ENCODE results near the gene LRRC8D. TPM values are rescaled to one million over a fixed set of nuclear protein-coding genes. Genes with fewer than 3 reads are reported as not detected.
"Not testable (repeated sequence)": the region's sequence is repeated elsewhere in the genome, so short reads cannot be mapped to it uniquely, and the experiment has no call there.

The LRRC8D gene
- total RNA-seq, 1 donor from 2014 or later = 36.0 TPM

- DNase-seq = no peak
- Mint-ChIP-seq H3K9me3 (no peaks in the 10 kb centered on the region), H3K4me3 (no peak overlapping the region), H3K27me3 (no peaks in the 10 kb centered on the region), H3K4me1 (no peaks in the 10 kb centered on the region), H3K27ac (no peak overlapping the region), H3K36me3 (ENCODE audit: low read depth) (no peaks in the 10 kb centered on the region)
- no peak for ATAC-seq (ENCODE audit: low read depth)
- intact Hi-C loops (cut with micrococcal nuclease) = no loop called here
- POLR2A ChIA-PET = no interaction called here
- CTCF ChIA-PET = no interaction called here
- no peak for TF ChIP-seq CTCF (IDR thresholded peaks at IDR 0.05)
Observed at GRCh38 chr1:89794406-89794805, 26.4 kb upstream of the LRRC8D start.

GRCh38 chr1:89795571-89795970, 25.3 kb upstream of the LRRC8D start:
- H3K36me3 Mint-ChIP-seq (ENCODE audit: low read depth); H3K9me3 Mint-ChIP-seq; intact Hi-C loops (cut with micrococcal nuclease); CTCF ChIA-PET; ATAC-seq (ENCODE audit: low read depth); H3K4me1 Mint-ChIP-seq; H3K27me3 Mint-ChIP-seq; POLR2A ChIA-PET; H3K27ac Mint-ChIP-seq; DNase-seq; H3K4me3 Mint-ChIP-seq: not testable (repeated sequence)

- POLR2A ChIA-PET; CTCF ChIA-PET; intact Hi-C loops (cut with micrococcal nuclease); H3K4me1 Mint-ChIP-seq; DNase-seq; H3K27me3 Mint-ChIP-seq; H3K27ac Mint-ChIP-seq; H3K4me3 Mint-ChIP-seq; ATAC-seq (ENCODE audit: low read depth); H3K36me3 Mint-ChIP-seq (ENCODE audit: low read depth); H3K9me3 Mint-ChIP-seq: not testable (repeated sequence)
Observed at GRCh38 chr1:89797876-89798275, 23.0 kb upstream of the LRRC8D start.

GRCh38 chr1:89799495-89799894, 21.3 kb upstream of the LRRC8D start:
- ChIA-PET POLR2A (no interaction called here), CTCF (interaction anchor here (1.0 kb wide), 1 partner anchor 189 kb away, joined by 5 read pairs; no protein-coding TSS in a partner anchor)
- intact Hi-C loops (cut with micrococcal nuclease) = no loop called here
- Mint-ChIP-seq H3K9me3 (no peaks in the 10 kb centered on the region), H3K27me3 (no peaks in the 10 kb centered on the region), H3K4me3 (no peak overlapping the region), H3K4me1 (no peaks in the 10 kb centered on the region), H3K27ac (no peak overlapping the region), H3K36me3 (ENCODE audit: low read depth) (no peaks in the 10 kb centered on the region)
- ATAC-seq (ENCODE audit: low read depth) = no peak
- no peak for DNase-seq
- TF ChIP-seq CTCF (IDR thresholded peaks at IDR 0.05) = no peak

- intact Hi-C loops (cut with micrococcal nuclease) = no loop called here
- no peaks in the 10 kb centered on the region for H3K36me3 Mint-ChIP-seq (ENCODE audit: low read depth)
- H3K4me1 Mint-ChIP-seq = no peaks in the 10 kb centered on the region
- no peak overlapping the region for H3K27ac Mint-ChIP-seq
- H3K4me3 Mint-ChIP-seq = no peak overlapping the region
- ChIA-PET POLR2A (no interaction called here), CTCF (interaction anchor here (1.0 kb wide), 1 partner anchor 189 kb away, joined by 5 read pairs; no protein-coding TSS in a partner anchor)
- no peak for ATAC-seq (ENCODE audit: low read depth)
- TF ChIP-seq CTCF (IDR thresholded peaks at IDR 0.05) = no peak
- no peaks in the 10 kb centered on the region for H3K27me3 Mint-ChIP-seq
- no peaks in the 10 kb centered on the region for H3K9me3 Mint-ChIP-seq
- no peak for DNase-seq
Observed at GRCh38 chr1:89800022-89800655, 20.7 kb upstream of the LRRC8D start.

GRCh38 chr1:89800718-89801117, 20.1 kb upstream of the LRRC8D start:
- no peak for DNase-seq
- no peak for TF ChIP-seq CTCF (IDR thresholded peaks at IDR 0.05)
- Mint-ChIP-seq H3K4me1 (no peaks in the 10 kb centered on the region), H3K27me3 (no peaks in the 10 kb centered on the region), H3K4me3 (no peak overlapping the region), H3K27ac (no peak overlapping the region), H3K9me3 (no peaks in the 10 kb centered on the region), H3K36me3 (ENCODE audit: low read depth) (no peaks in the 10 kb centered on the region)
- ChIA-PET CTCF (interaction anchor here (1.2 to 1.4 kb wide), 2 partner anchors 43 to 186 kb away, joined by 5 to 6 read pairs; no protein-coding TSS in a partner anchor), POLR2A (no interaction called here)
- intact Hi-C loops (cut with micrococcal nuclease) = no loop called here
- no peak for ATAC-seq (ENCODE audit: low read depth)

All from activated B cell treated with CpG ODN at 0.5 μM for 24 hours (primary cell).